Measurements from ENCODE around the gene RBMS3.
A peak's percentile ranks its signal among the peaks of the same experiment; 100 is the strongest.
"Not testable (repeated sequence)": the region's sequence is repeated elsewhere in the genome, so short reads cannot be mapped to it uniquely, and the experiment has no call there.

The RBMS3 gene

GRCh38 chr3:29653680-29654079, 372.8 kb downstream of the RBMS3 start:
- H3K27me3 ChIP-seq (replicated peaks; ENCODE audit: control insufficient read depth, insufficient read depth, low read length), result no peaks in the 10 kb centered on the region
- H3K36me3 ChIP-seq (ENCODE audit: control insufficient read depth, insufficient read depth, low read length), result no peaks in the 10 kb centered on the region
- TF ChIP-seq, protein P1, sequence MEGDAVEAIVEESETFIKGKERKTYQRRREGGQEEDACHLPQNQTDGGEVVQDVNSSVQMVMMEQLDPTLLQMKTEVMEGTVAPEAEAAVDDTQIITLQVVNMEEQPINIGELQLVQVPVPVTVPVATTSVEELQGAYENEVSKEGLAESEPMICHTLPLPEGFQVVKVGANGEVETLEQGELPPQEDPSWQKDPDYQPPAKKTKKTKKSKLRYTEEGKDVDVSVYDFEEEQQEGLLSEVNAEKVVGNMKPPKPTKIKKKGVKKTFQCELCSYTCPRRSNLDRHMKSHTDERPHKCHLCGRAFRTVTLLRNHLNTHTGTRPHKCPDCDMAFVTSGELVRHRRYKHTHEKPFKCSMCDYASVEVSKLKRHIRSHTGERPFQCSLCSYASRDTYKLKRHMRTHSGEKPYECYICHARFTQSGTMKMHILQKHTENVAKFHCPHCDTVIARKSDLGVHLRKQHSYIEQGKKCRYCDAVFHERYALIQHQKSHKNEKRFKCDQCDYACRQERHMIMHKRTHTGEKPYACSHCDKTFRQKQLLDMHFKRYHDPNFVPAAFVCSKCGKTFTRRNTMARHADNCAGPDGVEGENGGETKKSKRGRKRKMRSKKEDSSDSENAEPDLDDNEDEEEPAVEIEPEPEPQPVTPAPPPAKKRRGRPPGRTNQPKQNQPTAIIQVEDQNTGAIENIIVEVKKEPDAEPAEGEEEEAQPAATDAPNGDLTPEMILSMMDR (IDR thresholded peaks at IDR 0.05; ENCODE audit: insufficient read depth, low read length, poor library complexity, severe bottlenecking), result no peak
- H3K4me3 ChIP-seq (replicated peaks; ENCODE audit: low read depth, low read length), result no peak overlapping the region
- DNase-seq (ENCODE audit: extremely low read depth, insufficient read length), result no peak

DNA sequence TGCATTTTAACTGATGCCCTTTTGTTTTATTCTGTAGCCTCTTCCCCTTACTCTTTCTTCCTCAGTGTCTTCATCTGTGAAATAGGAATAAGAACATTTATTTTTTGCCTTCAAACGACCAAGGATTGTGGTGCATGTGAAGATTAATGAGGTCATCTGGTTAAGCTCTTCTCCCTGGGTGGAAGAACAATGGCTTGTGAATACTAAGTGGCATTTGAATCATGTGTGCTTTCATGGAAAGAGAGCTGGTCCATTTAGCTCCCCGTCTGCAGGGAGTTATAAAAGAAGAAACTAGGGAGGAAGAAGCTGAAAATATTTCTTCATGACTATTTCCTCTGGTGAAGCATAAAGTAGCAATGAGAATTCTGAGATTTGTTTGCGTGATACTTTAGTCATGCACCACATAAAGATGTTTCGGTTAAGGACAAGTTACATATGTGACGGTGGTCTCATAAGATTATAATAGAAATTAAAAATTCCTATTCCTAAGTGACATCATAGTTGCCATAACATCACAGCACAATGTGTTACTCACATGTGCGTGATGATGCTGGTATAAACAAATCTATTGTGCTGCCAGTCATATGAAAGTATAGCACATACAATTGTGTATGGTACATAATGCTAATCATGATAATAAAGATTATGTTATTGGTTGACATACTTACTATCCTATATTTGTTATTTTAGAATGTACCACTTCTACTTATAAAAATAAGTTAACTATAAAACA, 374.3 kb downstream of the RBMS3 start:
- TF ChIP-seq, protein P1 (IDR thresholded peaks at IDR 0.05; ENCODE audit: insufficient read depth, low read length, poor library complexity, severe bottlenecking), result no peak
- Histone ChIP-seq H3K27me3 (replicated peaks; ENCODE audit: control insufficient read depth, insufficient read depth, low read length) (no peaks in the 10 kb centered on the region), H3K36me3 (ENCODE audit: control insufficient read depth, insufficient read depth, low read length) (no peaks in the 10 kb centered on the region), H3K4me3 (replicated peaks; ENCODE audit: low read depth, low read length) (no peak overlapping the region)
- DNase-seq (ENCODE audit: extremely low read depth, insufficient read length), result no peak

GRCh38 chr3:29665688-29666087, 384.8 kb downstream of the RBMS3 start:
- no peaks in the 10 kb centered on the region for H3K36me3 ChIP-seq (ENCODE audit: control insufficient read depth, insufficient read depth, low read length)
- H3K27me3 ChIP-seq (replicated peaks; ENCODE audit: control insufficient read depth, insufficient read depth, low read length), result no peaks in the 10 kb centered on the region
- no peak for DNase-seq (ENCODE audit: extremely low read depth, insufficient read length)
- H3K4me3 ChIP-seq (replicated peaks; ENCODE audit: low read depth, low read length), result no peak overlapping the region
- TF ChIP-seq, protein P1 (IDR thresholded peaks at IDR 0.05; ENCODE audit: insufficient read depth, low read length, poor library complexity, severe bottlenecking), result no peak

DNA sequence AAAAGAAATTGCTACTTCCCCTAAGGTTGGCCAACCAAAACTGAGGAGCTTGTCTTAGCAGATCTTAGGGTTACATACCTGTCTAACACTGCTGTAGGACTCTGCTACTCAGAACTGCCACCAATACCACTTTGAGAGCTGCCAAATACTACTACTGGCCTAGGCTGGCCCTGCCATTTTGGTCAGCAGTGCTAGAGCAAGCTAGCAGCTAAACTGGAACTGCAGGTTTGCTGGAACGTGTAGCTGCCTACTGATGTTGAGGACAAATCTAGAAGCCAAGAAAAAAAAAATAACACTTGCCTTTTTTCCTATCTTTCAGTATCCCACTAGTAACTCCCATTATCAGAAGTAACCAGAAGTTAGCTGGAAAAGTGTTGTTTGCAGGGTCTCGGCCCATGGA, 387.4 kb downstream of the RBMS3 start:
- TF ChIP-seq, protein P1 (IDR thresholded peaks at IDR 0.05; ENCODE audit: insufficient read depth, low read length, poor library complexity, severe bottlenecking), result no peak
- no peak overlapping the region for H3K4me3 ChIP-seq (replicated peaks; ENCODE audit: low read depth, low read length)
- no peaks in the 10 kb centered on the region for H3K27me3 ChIP-seq (replicated peaks; ENCODE audit: control insufficient read depth, insufficient read depth, low read length)
- no peak for DNase-seq (ENCODE audit: extremely low read depth, insufficient read length)
- no peaks in the 10 kb centered on the region for H3K36me3 ChIP-seq (ENCODE audit: control insufficient read depth, insufficient read depth, low read length)

DNA sequence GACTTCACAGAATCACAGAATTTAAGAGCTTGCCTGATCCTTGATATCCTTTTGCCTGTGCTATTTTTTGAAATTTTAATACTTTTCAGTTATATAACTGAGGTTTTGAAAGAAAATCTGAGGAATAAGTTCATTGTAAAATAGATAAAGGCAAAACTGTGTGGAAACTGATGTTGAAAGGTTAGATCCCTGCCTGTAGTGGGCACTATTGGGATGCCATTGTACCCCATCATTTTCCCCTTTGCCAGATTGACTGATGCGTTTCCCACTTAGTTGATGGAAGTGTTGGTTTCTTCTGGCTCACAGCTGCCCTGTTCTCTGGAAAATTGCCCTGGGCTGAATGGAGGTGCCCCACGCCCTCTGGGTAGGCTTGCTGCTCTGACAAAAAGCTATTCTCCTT, 387.9 kb downstream of the RBMS3 start:
- TF ChIP-seq, protein P1 (IDR thresholded peaks at IDR 0.05; ENCODE audit: insufficient read depth, low read length, poor library complexity, severe bottlenecking), result peak; percentile 19

DNA sequence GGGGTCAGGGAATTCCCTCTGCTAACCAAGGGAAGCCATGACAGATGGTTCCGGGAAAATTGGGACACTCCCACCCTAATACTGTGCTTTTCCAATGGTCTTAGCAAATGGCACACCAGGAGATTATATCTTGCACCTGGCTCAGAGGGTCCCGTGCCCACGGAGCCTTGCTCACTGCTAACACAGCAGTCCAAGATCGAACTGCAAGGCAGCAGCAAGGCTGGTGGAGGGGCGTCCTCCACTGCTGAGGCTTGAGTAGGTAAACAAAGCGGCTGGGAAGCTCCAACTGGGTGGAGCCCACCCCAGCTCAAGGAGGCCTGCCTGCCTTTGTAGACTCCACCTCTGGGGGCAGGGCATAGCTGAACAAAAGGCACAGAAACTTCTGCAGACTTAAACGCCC, 389.6 kb downstream of the RBMS3 start:
- not testable (repeated sequence) for H3K27me3 ChIP-seq (replicated peaks; ENCODE audit: control insufficient read depth, insufficient read depth, low read length); DNase-seq (ENCODE audit: extremely low read depth, insufficient read length)

More for the DNA sequence above, 387.9 kb downstream of the RBMS3 start:
- H3K4me3 ChIP-seq (replicated peaks; ENCODE audit: low read depth, low read length), result no peak overlapping the region
- no peaks in the 10 kb centered on the region for H3K27me3 ChIP-seq (replicated peaks; ENCODE audit: control insufficient read depth, insufficient read depth, low read length)
- DNase-seq (ENCODE audit: extremely low read depth, insufficient read length), result no peak
- no peaks in the 10 kb centered on the region for H3K36me3 ChIP-seq (ENCODE audit: control insufficient read depth, insufficient read depth, low read length)

More for the DNA sequence above, 389.6 kb downstream of the RBMS3 start:
- H3K36me3 ChIP-seq (ENCODE audit: control insufficient read depth, insufficient read depth, low read length); H3K4me3 ChIP-seq (replicated peaks; ENCODE audit: low read depth, low read length): not testable (repeated sequence)
